Left ventricle myocardium superior (tissue), 1 donor: Measurements from ENCODE around the gene EFHC1. TPM values are rescaled to one million over a fixed set of nuclear protein-coding genes. Genes with fewer than 3 reads are reported as not detected.
A peak's percentile ranks its signal among the peaks of the same experiment; 100 is the strongest.

ENCODE experiments used
- ATAC-seq: fragments of 200-7000 bp; cut with Tn5 transposase; one replicate; pipeline ENCODE4 v1.9.1; 2020; ENCODE audit warnings: mild to moderate bottlenecking, moderate library complexity
- DNase-seq: peaks from one replicate; pipeline ENCODE4 v3.0.0-alpha.2; 2020
- intact Hi-C: fragments of 100-400 bp; cut with micrococcal nuclease; formaldehyde crosslinking; loops from one replicate; pipeline ENCODE4 v1.11.0; 2022
- total RNA-seq: library from RNA; stranded (reverse); fragmentation: NEBNext Ultra II Directional; extraction: Animal tissue kit (Norgen Biotek cat#: 25700); gene quantifications from one replicate; pipeline ENCODE4 v1.2.1, GENCODE V29; 2021
- donor health status: DM: no; HTN: yes; CAD: no; lungs with severe emphysema.

The EFHC1 gene
- total RNA-seq, 1 donor from 2014 or later: 6.2 TPM

DNA sequence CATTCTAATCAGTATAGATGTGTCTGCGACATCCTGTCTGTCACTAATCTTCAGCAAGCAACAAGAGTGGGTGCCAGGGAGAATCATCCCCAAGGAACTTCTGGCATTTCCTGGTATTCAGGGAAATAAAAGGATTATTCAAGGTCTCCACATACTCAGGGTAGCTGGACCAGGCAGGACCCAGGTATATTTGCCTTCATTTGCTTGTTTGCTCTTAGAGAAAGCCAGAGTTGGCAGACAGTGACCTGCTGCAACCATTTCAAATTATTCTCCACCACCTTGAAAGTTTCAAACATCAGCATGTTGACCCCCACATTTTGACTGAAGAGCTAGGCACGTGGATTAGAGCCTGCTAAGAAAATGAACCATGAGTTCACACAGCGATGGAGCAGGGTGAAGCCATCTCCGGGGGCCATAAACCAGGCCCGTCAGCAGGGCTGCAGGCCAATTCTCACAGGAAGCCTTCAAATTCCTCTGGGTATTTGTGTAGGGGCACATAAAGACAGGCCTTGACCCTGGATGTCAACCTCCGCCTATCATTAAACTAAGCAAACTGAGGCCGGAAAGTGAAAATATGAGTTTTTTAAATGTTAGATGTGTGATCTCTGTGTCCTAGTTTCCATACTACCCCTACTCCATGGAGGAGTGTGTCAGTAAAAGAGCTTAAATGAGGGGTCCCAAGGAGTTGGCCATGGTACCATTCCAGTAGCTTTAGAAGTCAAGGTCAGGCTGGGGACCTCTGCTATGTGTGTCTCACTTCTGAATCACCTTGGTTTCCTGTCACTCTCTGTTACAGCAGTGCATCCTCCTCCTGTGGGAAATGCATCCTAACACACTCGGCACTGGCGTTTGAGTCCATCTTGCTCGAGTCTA is 123.8 kb downstream of the EFHC1 start:
- ATAC-seq (peak; percentile 42), DNase-seq (no peak)
- intact Hi-C loops: no loop called here

- no peak for ATAC-seq
- DNase-seq: no peak
- intact Hi-C loops: no loop called here
Measured at GRCh38 chr6:52544602-52545405, 124.7 kb downstream of the EFHC1 start.

DNA sequence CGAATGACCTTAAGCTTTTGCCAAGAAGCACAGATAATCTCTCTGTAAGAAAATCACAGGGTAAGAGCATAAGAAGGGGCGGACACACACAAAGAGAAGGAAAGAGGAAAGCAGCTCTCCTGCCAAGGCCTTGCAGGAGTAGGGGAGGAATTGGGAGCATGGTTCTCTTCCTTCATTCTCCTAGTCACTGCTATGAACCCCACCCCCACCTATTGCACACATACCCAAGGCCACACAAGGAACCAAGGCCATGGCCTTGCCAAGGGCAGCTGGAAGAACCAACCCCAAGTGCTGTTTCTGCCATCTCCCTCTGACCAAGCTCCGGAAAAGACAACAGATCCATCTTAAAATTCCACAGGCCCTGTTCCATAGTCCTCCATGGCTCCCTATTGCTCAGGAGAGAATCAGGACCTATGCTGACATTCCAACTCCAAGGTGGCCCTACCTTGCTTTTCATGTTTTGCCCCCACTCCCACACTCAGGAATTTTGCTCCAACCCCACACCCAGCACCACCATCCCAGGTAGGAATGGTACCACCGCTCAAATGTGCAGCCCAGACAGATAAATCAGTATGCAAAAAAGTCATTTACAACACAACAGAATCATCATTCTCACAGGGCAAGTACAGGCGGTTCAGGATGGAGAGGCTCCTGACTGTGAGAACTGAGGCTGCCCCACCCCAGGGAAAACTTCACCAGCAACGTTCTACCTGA is 125.4 kb downstream of the EFHC1 start:
- intact Hi-C loops: no loop called here
- DNase-seq (no peak), ATAC-seq (no peak)

- DNase-seq (no peak), ATAC-seq (no peak)
- intact Hi-C loops: no loop called here
Measured at GRCh38 chr6:52546192-52546591, 126.0 kb downstream of the EFHC1 start.

GRCh38 chr6:52546678-52547077 is 126.5 kb downstream of the EFHC1 start:
- ATAC-seq (no peak), DNase-seq (no peak)
- intact Hi-C loops: no loop called here

- no peak for DNase-seq
- no peak for ATAC-seq
- intact Hi-C loops: no loop called here
Measured at GRCh38 chr6:52547647-52548352, 127.7 kb downstream of the EFHC1 start.

- intact Hi-C loops: no loop called here
- DNase-seq (no peak), ATAC-seq (no peak)
Measured at GRCh38 chr6:52548353-52548713, 128.2 kb downstream of the EFHC1 start.

GRCh38 chr6:52548999-52549398 is 128.9 kb downstream of the EFHC1 start:
- DNase-seq: no peak
- intact Hi-C loops: no loop called here
- no peak for ATAC-seq

GRCh38 chr6:52549428-52549827 is 129.3 kb downstream of the EFHC1 start:
- intact Hi-C loops: no loop called here
- ATAC-seq (no peak), DNase-seq (no peak)

DNA sequence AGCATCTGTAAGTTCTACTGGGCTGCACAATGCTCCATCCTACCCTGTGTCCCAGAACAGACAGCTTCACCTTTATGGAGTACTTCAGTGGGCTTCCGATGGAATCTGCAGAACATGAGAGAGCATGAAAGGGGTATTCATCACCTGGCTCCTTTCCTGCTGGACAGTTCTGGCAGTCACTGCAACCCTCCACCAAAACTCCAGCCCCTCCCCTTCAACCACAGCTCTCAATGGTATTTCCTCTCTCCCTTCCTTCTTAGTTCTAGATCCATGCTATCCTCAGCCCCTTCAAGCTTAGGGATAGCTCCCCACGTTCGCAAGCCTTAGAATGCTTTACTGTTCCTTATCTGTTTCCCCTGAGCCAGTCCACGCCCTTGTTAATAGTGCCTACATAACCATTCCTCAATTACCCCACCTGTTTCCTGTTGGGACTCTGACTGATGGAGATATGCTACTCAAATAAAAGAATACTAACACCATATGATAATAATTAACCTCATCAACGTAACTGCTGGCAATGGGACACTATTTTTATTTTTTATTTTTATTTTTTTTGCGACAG is 130.0 kb downstream of the EFHC1 start:
- no peak for ATAC-seq
- intact Hi-C loops: no loop called here
- DNase-seq: no peak

DNA sequence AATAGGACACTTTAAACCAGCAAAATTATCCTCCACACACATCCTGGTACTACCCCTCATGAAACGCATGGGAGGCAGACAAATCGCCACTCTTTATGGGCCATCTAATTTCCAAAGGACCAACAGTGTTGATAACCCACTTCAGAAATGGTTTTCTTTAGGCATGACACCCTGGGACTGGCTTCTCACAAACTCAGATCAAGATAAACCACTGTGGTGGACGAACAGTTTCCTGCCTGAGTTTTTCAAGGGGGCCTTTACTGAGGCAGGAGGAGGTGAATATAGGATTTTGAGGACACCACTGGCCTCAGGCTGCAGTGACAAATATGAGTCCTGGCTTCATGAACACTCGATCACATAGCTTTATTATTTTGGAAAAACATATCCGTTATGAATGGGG is 130.7 kb downstream of the EFHC1 start:
- intact Hi-C loops: no loop called here
- no peak for DNase-seq
- no peak for ATAC-seq

DNA sequence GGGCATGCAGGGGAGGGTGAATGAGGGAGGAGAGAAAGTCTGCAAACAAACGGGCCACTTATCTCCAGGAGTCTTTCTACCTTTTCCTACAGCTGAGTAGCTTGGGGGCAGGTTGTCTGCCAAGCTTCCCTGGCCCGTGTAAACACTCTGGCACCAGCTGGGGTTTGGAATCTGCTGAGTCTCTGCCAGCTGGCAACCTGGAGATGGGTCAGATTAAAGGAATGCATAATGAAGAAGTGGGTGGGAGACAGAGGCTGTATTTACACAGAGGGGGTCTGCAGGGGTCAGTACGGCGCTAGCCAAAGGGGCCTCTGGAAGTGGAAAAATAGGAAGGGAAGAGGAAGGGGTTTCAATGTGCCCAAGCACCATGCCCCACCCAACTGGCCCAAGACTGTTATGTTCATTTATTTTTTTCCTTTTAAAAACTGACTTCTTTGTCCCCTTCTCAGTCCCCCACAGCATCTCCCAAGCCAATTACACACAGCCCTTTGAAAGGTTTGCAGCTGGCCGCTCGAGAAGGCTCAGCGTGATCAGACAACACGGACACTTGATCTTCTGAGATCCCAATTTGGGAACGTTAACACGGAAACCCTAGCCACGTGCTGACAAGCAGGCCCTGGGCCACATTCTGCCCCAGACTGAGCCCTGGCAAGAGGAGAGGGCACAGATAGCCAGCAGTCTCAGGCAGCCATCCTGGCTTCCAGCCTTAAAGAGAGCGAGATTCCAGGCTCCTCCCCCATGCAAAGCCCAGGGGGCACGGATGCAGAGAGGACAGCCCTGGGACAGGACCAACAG is 131.5 kb downstream of the EFHC1 start:
- intact Hi-C loops: no loop called here
- DNase-seq: peak; percentile 73

DNA sequence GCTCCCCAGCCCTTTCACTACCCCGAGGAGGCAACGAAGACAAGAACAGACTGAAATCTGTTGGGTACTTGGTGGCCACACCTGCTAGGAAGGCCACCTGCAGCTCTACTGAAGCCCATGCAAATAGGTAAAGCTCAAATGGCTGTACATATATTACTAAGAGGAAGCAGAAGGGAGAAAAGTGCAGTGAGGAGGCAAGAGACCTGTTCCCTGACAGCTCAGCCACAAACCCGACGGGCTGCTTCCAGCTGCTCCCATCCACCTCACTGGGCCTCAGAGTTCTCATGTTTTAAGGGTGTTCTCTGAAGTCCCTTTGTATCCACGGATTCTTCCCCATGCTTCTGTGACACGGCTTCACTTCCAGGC is 132.1 kb downstream of the EFHC1 start:
- intact Hi-C loops: no loop called here
- DNase-seq (no peak), ATAC-seq (peak; percentile 7)

More for the DNA sequence above, 131.5 kb downstream of the EFHC1 start:
- ATAC-seq: peak; percentile 93

DNA sequence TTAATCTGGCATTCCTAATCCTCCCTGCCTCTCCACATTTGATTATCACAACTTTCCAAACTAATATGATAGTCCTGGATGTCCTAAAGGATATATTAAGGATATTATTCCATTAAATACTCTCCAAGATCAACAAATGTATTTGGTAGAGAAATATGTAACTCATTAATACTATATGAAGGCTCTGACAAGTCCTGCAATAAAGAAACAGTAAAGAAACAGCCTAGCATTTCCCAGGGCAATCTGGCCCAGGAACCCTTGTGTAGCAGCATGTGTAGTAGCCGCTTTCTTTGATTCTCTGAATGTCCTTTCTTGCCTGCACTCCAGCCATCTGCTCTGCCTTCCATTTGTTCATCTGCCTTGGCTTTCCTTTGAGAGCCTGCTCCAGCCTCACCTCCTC is 133.0 kb downstream of the EFHC1 start:
- intact Hi-C loops: no loop called here
- no peak for ATAC-seq
- DNase-seq: no peak

DNA sequence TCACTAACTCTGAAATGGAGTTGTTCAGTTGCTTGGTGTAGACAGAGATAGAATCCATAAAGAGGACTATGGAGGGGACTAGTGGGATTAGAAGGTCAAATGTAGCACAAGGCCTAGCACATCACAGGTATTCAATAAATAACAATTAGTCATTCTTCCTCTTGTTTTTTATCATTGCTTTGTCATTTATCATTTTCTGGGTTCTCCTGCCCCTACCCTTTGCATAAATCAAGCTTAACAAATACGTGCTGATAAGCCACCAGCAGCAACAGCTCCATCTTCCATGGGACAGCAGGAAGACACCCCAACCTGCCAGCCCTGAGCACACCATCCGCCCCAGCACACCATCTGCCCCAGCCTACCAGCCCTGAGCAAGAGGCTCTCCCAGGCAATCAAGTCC is 133.6 kb downstream of the EFHC1 start:
- intact Hi-C loops: no loop called here
- ATAC-seq (no peak), DNase-seq (no peak)

GRCh38 chr6:52554684-52555280 is 134.6 kb downstream of the EFHC1 start:
- DNase-seq (no peak), ATAC-seq (no peak)
- intact Hi-C loops: no loop called here

GRCh38 chr6:52555518-52556233 is 135.5 kb downstream of the EFHC1 start:
- ATAC-seq (no peak), DNase-seq (no peak)
- intact Hi-C loops: no loop called here
